Thoracic aorta (tissue), 2 donors: Measurements from ENCODE around the gene AP4B1. TPM values are rescaled to one million over a fixed set of nuclear protein-coding genes. Genes with fewer than 3 reads are reported as not detected.
A peak's percentile ranks its signal among the peaks of the same experiment; 100 is the strongest.

Experiments used
- ATAC-seq: fragments of 150-250 bp; one replicate; pipeline ENCODE4 v1.8.0; 2017; ENCODE audit warnings: low read depth; ENCODE audit not compliant: insufficient number of reproducible peaks, low FRiP score
- DNase-seq: peaks from one replicate; pipeline ENCODE4 v3.0.0-alpha.2; 2020; ENCODE audit warnings: low spot score
- H3K27ac ChIP-seq, 2 donors: fragments of 200-600 bp; sonication (generic); 1 replicate in 1 of 2; 2 replicates in 1 of 2; pipeline ENCODE4 v1.5.1; 2016; ENCODE audit warnings: mild to moderate bottlenecking in 2 of 2, moderate library complexity in 2 of 2
- H3K27me3 ChIP-seq: fragments of 200-600 bp; sonication (generic); replicated peaks from 2 replicates; pipeline ENCODE4 v1.6.0; 2016; ENCODE audit warnings: mild to moderate bottlenecking; ENCODE audit not compliant: insufficient read depth
- H3K36me3 ChIP-seq: fragments of 200-600 bp; sonication (generic); one replicate; pipeline ENCODE4 v1.5.1; 2016
- H3K4me1 ChIP-seq, 2 donors: fragments of 200-600 bp; sonication (generic); 1 replicate in 1 of 2; 2 replicates in 1 of 2; pipeline versions ENCODE4 v1.5.1 to v1.6.0; 2016; ENCODE audit warnings: low read depth in 2 of 2, mild to moderate bottlenecking in 1 of 2; ENCODE audit not compliant: control insufficient read depth in 1 of 2
- H3K4me3 ChIP-seq: fragments of 200-600 bp; sonication (generic); 2 replicates; pipeline ENCODE4 v1.5.1; 2016; ENCODE audit warnings: mild to moderate bottlenecking
- H3K9me3 ChIP-seq: fragments of 200-600 bp; sonication (generic); 2 replicates; pipeline ENCODE4 v1.5.1; 2016
- total RNA-seq, 2 donors: library from RNA; depleted of rRNA; stranded (reverse); fragments of >200 nt; gene quantifications; one replicate each; pipeline versions ENCODE4 v1.1.0 to v1.2.3, GENCODE V29; 2016
- TF ChIP-seq, protein P1 (sequence below): fragments of 200-600 bp; sonication (generic); IDR thresholded peaks from one replicate; pipeline ENCODE4 v1.5.1; 2019; ENCODE audit warnings: antibody characterized with exemption

The AP4B1 gene
- total RNA-seq, 2 donors from 2014 or later = 7.0 to 47.2 TPM

DNA sequence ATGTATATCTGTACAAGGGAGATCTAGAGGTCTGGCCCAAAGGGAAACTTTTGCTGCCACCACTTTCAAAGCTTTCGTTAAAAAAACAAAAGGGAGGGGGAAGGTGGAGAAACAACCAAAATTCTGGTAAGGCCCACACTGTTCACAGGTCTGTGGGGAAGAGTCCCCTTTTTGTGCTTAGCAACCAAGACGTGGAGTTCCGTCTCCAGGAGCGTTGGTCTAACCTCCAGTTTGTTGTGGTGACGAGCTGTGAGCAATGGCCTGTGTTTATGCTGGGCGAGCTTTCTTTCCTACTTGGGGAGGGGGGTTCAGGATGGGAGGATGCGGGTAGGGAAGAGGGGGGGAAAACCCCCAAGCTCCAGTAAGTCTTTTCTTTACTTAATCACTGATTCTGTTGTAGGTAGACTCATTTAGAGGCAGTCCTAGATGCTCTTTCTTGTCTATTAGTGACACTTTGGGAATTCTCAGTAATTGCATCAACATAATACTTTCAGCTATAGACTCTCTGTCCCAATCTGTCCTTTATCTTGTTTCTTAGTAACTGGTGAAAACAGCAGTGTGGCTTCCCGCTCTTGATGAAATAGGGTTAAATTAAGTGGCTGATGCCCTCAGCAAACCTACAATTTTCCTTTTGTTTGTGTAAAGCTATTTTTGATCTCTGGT, 26.0 kb upstream of the AP4B1 start:
- TF ChIP-seq, protein P1, sequence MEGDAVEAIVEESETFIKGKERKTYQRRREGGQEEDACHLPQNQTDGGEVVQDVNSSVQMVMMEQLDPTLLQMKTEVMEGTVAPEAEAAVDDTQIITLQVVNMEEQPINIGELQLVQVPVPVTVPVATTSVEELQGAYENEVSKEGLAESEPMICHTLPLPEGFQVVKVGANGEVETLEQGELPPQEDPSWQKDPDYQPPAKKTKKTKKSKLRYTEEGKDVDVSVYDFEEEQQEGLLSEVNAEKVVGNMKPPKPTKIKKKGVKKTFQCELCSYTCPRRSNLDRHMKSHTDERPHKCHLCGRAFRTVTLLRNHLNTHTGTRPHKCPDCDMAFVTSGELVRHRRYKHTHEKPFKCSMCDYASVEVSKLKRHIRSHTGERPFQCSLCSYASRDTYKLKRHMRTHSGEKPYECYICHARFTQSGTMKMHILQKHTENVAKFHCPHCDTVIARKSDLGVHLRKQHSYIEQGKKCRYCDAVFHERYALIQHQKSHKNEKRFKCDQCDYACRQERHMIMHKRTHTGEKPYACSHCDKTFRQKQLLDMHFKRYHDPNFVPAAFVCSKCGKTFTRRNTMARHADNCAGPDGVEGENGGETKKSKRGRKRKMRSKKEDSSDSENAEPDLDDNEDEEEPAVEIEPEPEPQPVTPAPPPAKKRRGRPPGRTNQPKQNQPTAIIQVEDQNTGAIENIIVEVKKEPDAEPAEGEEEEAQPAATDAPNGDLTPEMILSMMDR = no peak
- ATAC-seq (peak; percentile 36), DNase-seq (no peak)
- Histone ChIP-seq H3K4me1 (peaks cover 24 to 46% of the 10 kb centered on the region in 2 donors), H3K4me3 (peak overlapping the region; percentile 84), H3K27ac (peak overlapping the region; percentile 92 to 97), H3K27me3 (no peaks in the 10 kb centered on the region), H3K9me3 (no peaks in the 10 kb centered on the region), H3K36me3 (no peaks in the 10 kb centered on the region)

DNA sequence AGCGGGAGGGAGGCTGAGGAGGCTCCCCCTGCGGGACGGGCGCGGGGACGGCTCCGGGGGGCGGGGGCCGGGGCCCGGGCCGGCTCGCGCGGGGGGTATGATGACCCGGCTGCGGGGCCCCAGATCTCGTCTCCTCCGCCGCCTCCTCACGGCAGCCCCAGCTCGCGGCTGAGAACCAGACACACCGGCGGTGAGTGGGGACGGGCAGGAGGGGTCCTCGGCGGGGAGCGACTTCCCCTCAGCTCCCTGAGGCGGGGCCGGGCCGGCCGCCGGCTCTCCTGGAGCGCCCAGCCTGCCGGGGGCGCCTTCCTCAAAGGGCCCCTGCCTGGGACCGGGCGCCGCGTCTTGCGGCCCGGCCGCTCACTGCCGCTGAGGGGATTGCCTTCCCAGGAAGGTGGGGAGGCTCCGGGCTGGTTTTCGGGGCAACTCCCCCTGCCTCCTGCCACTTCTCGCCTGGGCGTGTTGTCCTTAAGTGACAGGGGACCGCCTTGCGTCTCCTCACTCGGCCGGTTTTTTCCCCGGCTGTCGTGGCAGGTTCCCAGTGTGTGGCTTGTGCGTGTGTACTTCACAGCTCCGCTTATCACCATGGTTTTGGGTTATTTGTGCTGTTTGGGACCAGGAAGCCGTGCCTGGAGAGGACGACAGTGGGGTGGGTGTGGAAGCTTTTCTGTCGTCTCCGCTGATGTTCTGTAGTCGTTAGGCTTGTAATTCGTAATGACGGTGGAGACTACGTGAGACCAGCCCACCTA, 25.3 kb upstream of the AP4B1 start:
- Histone ChIP-seq H3K9me3 (no peaks in the 10 kb centered on the region), H3K4me3 (peak overlapping the region; percentile 84), H3K27ac (peak overlapping the region; percentile 92 to 97), H3K4me1 (peaks cover 24 to 46% of the 10 kb centered on the region in 2 donors), H3K36me3 (no peaks in the 10 kb centered on the region), H3K27me3 (no peaks in the 10 kb centered on the region)
- ATAC-seq = peak; percentile 7
- no peak for DNase-seq
- TF ChIP-seq, protein P1 = no peak

DNA sequence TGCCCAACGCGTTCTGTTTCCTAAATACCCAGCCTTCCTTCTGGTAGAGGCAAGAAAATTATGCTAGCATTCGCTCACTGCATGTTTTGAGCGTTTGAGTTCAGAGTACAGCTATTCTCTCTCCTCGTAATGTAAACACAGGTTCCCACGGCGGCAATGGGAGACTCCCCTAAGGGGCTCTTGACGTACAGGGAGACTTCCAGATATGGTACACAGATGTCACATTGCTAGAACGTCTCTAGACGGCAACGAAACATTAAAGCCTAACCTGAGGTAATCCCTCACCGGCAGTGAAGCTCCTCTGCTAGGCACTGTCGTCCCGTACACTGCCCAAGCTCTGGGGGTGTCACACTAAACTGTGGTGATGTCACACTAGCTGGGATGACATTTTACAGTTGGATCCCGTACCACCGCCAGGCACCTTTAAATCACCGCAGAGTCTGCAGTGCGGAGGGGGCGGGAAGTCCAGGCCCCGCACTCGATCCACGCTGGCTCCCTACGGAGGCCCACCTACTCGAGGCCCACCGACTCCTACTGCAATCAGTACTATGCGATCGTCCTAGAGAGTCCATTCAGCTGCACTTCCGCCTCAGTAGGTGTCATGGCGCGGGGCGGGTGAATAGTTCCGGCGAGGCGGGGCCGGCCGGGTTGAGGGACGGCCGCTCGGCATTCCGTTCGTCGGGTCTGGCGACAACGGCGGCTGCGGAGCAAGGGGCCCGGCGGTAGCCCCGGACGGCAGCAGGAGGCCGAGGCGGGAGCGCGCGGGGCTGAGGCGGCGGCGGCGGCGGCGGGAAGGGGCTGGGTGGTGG, 24.5 kb upstream of the AP4B1 start, which contains the start of gene HIPK1:
TSS of gene HIPK1 (plus strand) at position 384 of the 809 bp plus-strand sequence.
- DNase-seq = peak; percentile 83
- ATAC-seq = peak; percentile 72
- H3K36me3 ChIP-seq = no peaks in the 10 kb centered on the region
- peak within 1 kb of the TSS; percentile 92 to 97 for H3K27ac ChIP-seq
- TF ChIP-seq, protein P1 = no peak
- H3K4me3 ChIP-seq = peak within 1 kb of the TSS; percentile 84
- no peaks in the 10 kb centered on the region for H3K9me3 ChIP-seq
- H3K27me3 ChIP-seq = no peaks in the 10 kb centered on the region
- peaks cover 24 to 46% of the 10 kb centered on the region in 2 donors for H3K4me1 ChIP-seq

DNA sequence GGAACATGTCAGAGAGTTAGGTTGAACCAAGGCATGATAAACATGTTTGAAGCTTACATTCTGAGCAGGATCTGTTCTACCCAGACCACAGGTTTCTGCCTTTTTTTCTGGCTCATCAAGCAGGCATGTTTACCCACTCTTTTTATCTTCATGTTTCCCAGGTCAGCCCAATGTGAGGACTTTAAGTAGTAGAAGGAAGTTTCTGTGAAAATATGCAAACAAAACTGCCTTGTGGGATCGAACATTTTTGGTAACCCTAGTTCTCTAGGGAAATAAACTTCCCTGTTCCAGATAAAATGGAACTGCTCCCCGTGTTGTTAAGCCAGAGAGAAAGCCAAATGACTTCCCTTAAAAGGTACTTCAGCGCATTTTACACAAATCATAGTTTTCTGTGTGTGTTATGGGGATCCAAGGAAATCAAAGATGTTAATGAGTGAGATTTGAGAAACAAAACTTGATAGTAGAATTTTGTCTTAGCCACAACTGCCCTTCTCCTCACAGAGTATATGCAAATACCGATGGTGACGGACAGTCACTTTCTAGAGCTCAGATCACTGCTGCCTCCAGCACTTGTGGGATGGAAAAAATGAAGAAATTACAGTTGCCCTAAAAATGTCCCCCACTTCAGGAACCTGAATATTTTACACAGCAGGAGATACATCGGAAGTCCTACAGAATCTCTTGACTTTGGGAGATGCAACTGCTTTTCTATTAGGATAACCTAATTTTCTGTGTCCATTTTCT, 23.8 kb upstream of the AP4B1 start:
- Histone ChIP-seq H3K36me3 (no peaks in the 10 kb centered on the region), H3K4me3 (peak overlapping the region; percentile 84), H3K9me3 (no peaks in the 10 kb centered on the region), H3K4me1 (peaks cover 22 to 39% of the 10 kb centered on the region in 2 donors), H3K27me3 (no peaks in the 10 kb centered on the region), H3K27ac (peak overlapping the region; percentile 92 to 97)
- TF ChIP-seq, protein P1 = no peak
- ATAC-seq (no peak), DNase-seq (no peak)
